RPMI8226 (cell line): ENCODE measurements around the gene NCOA5.

ENCODE experiments used
- DNase-seq: peaks from one replicate; pipeline ENCODE4 v3.0.0-alpha.2; 2015

NCOA5 gene

GRCh38 chr20:46058599-46059281, 31.0 kb downstream of the NCOA5 start:
- DNase-seq, result no peak

- no peak for DNase-seq
Observed at GRCh38 chr20:46057856-46058598, 31.7 kb downstream of the NCOA5 start.

- no peak for DNase-seq
Observed at GRCh38 chr20:46056970-46057855, 32.5 kb downstream of the NCOA5 start.

DNA sequence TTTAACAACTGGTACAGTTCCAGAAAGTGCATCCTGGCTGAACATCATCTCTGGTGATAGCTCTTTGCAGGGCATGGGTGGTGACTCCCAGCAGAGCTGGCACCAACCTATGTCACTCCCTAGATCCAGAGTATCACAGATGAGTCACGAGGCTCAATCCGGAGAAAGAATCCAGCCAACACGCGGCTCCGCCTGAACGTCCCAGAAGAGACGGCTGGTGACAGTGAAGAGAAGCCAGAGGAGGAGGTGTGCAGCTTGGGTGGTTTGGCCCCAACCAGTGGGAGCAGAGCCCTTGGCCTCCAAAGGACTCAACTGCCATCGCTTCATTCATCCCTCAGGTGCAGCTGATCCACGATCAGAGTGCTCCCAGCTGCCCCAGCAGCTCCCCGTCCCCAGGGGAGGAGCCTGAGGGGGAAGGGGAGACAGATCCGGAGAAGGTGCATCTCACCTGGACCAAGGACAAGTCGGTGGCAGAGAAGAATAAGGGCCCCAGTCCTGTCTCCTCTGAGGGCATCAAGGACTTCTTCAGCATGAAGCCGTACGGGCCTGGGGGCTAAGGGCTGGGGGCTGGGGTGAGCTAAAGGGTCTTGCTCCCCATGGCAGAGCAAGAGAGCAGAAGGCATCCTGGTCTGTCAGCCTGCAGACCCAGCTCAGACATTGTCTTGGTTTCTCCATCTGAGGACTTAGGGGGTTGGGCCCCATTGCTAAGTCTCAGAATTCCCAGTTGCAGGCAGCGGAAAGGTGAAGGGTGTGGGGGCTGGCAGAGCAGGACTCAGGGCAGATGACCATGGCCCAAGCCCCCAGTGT, 33.5 kb downstream of the NCOA5 start:
- no peak for DNase-seq

DNA sequence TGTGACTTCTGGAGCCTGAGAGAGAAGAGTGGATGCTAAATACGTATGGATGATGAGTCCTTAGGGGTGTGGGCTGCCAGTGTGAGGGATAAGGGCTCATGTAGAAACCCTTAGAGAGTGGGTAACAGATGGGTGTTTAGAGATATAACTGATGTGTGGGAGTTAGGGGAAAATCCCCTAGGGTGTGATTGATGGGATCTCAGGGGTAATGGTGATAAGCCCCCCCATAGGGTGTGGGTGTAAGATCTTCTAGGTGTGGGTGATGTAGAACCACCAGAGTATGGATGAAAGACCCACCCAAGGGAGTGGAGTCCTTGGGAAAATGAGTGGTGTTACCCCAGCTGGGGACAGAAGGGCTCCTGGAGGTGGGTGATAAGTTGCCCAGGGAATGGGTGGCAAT, 34.5 kb downstream of the NCOA5 start:
- DNase-seq, result no peak

GRCh38 chr20:46054606-46055005, 35.2 kb downstream of the NCOA5 start:
- DNase-seq, result no peak

- no peak for DNase-seq
Observed at GRCh38 chr20:46053416-46053815, 36.3 kb downstream of the NCOA5 start.

- peak; percentile 67 for DNase-seq
Observed at GRCh38 chr20:46051556-46052308, 38.0 kb downstream of the NCOA5 start.

DNA sequence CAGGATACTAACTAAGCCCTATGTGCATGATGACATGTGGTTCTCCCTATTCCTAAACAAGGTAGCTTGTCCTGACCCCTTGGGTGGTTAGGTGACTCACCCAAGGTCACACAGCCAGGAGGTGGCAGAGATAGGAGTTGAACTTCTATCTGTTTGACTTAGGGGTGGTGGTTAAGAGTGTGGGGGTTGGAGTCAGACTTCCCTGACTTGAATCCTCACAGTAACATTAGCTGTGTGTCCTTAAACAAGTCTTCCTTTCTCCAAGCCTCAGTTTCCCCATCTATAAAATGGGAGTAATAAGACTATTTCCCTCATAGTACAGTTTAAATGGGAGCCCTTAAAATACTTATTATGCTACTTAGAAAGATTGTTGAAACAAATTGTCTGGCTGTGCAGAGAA, 38.9 kb downstream of the NCOA5 start:
- no peak for DNase-seq

DNA sequence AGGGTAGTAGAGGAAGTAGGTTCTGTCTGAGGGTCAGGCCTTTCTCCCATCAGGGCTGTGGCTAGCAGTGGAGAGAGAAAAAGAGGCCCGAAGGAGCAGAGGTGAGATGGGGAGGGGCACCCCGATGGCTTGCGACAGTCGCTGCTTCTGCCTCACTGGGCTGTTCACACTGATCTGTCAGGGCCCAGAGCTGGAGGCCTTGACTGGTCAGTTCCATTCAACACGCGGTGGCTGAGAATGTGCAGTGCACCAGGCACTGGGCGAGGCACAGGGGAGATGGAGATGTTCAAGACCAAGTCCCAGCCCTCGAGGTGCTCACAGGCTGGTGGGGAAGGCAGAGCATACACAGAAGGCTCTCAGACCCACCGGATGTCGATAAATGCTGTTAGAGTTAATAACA, 39.3 kb downstream of the NCOA5 start:
- DNase-seq, result no peak

- DNase-seq, result no peak
Observed at GRCh38 chr20:46049815-46050214, 39.9 kb downstream of the NCOA5 start.

GRCh38 chr20:46049190-46049589, 40.6 kb downstream of the NCOA5 start:
- DNase-seq, result no peak

- no peak for DNase-seq
Observed at GRCh38 chr20:46047821-46048220, 41.9 kb downstream of the NCOA5 start.

DNA sequence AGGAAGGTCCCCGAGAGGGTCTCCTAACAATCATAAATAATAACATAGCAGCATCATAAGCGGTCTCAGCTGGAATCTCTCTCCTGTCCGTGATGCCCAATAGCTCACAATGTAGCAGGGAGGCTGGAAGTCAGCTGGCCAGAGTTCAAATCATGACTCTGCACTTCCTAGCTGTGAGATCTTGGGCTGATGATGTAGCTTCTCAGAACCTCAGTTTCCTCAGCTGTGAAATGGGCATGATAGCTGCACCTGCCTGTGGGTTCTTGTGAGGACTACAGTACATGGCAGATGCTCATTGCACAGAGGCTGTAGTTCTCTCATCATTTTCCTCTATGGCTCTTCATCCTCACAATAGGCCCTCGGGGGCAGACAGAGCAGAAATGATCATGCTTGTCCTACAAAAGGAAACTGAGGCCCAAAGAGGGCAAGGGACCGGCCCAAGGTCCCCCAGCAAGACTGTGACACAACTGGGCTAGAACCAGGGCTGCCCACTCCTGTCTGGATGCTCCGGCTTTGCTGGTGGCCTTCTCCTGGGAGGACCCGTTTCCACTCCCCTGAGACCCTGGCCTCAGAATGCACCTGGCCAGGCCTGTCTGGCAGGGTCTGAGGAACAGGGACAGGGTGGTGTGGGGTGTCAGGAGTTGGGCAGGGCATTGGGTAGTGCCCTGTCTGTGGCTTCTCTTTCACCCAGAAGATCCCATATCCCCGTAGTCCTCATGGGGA, 43.0 kb downstream of the NCOA5 start:
- DNase-seq, result no peak

DNA sequence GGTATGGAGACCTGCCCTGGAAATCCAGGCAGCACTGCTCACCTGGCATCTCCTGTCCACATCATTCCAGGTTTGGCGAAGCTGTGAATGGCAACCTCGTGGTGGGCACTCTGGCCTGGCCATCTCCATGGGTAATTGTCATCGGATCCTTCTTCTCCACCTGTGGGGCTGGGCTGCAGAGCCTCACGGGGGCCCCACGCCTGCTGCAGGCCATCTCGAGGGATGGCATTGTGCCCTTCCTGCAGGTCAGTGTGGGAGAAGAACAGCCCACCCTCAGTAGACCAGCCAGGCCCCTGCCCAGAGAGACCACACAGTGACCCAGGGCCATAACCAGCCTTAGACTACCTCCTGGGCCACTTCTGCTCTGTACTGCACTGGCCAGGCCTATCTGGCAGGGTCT, 44.9 kb downstream of the NCOA5 start:
- DNase-seq, result no peak

DNA sequence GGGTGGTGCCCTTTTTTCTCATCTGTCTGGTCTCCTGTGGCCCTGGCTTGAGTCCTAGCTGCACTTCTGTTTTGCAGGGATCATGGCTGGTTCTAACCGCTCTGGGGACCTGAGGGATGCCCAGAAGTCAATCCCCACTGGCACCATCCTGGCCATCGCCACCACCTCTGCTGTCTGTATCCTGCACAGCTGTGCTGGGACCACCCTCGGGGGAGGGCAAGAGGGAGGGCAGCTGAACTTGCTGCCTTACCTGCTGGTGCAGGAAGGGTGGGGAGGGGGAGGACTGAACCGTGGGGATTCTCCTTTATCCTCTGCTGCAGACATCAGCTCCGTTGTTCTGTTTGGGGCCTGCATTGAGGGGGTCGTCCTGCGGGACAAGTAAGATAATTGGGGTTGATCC, 46.2 kb downstream of the NCOA5 start:
- DNase-seq, result no peak

DNA sequence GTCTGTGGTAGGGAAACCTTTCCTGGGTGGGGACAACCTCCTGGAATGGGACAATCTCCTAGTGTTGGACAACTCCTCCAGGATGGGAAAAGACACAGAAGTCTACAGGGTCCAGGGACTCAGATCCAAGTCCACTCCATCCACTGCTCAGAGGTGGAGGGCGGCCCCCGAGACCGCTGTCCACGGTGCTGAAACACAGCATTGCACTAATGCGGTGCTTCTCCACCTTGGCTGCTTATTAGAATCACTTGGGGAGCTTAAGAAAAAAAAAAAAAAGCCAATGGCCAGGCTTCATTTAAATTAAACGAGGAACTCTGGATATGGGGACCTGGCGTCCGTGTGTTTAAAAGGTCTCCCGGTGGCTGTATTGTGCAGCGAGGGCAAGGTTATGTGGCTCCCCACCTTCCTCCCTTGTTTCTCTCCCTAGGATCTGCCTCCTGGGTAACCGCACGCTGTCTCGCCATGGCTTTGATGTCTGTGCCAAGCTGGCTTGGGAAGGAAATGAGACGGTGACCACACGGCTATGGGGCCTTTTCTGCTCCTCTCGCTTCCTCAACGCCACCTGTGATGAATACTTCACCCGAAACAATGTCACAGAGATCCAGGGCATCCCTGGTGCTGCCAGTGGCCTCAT, 48.7 kb downstream of the NCOA5 start:
- peak; percentile 74 for DNase-seq

- no peak for DNase-seq
Observed at GRCh38 chr20:46037036-46037435, 52.7 kb downstream of the NCOA5 start.

GRCh38 chr20:46036370-46036769, 53.4 kb downstream of the NCOA5 start:
- DNase-seq, result peak; percentile 31

- no peak for DNase-seq
Observed at GRCh38 chr20:46035713-46036112, 54.0 kb downstream of the NCOA5 start.

- DNase-seq, result no peak
Observed at GRCh38 chr20:46035253-46035652, 54.5 kb downstream of the NCOA5 start.
